ENCODE data around the gene TBRG1. TPM values are rescaled to one million over a fixed set of nuclear protein-coding genes. Genes with fewer than 3 reads are reported as not detected.

TBRG1 gene
- total RNA-seq, 2 experiments from 2014 or later: 30.0 to 34.0 TPM

GRCh38 chr11:124586238-124586860 lies 36.3 kb upstream of the TBRG1 start:
- Histone ChIP-seq H3K9me3 (ENCODE audit: low read length) (no peaks in the 10 kb centered on the region), H3K79me2 (ENCODE audit: insufficient read depth, low read depth, low read length) (no peaks in the 10 kb centered on the region), H2AFZ (ENCODE audit: low read length) (no peak overlapping the region), H3K36me3 (ENCODE audit: insufficient read depth, low read length) (no peaks in the 10 kb centered on the region), H3K4me2 (ENCODE audit: low read length) (no peak overlapping the region), H4K20me1 (ENCODE audit: insufficient read depth, low read length) (no peaks in the 10 kb centered on the region), H3K4me1 (ENCODE audit: insufficient read depth, low read length, poor library complexity, severe bottlenecking) (no peaks in the 10 kb centered on the region), H3K4me3 (ENCODE audit: low read depth, low read length, poor library complexity, severe bottlenecking) (no peak overlapping the region), H3K9me2 (ENCODE audit: insufficient read depth, low read length) (no peaks in the 10 kb centered on the region), H3K27ac (ENCODE audit: low read depth, low read length, poor library complexity, severe bottlenecking) (no peak overlapping the region)
- intact Hi-C loops (cut with micrococcal nuclease; ENCODE audit: unreplicated experiment): loop anchor here (1.0 to 5.0 kb wide), 2 partner anchors 171 to 514 kb away; no protein-coding TSS in a partner anchor
- peak; percentile 56 for DNase-seq (ENCODE audit: low spot score)
- TF ChIP-seq EZH2phosphoT487 (IDR thresholded peaks at IDR 0.05; ENCODE audit: borderline replicate concordance, low read depth, low read length): no peak
- peak; percentile 82 for TF ChIP-seq CTCF (conservative IDR thresholded peaks at IDR 0.05; ENCODE audit: low read length)
- CTCF ChIA-PET (ENCODE audit: unreplicated experiment): no interaction called here
- no TSS peak for BruUV-seq (replicated peaks)
- POLR2A ChIA-PET: interaction anchor here (0.5 kb wide), 1 partner anchor 30 kb away, joined by 3 read pairs; no protein-coding TSS in a partner anchor

- DNase-seq (ENCODE audit: low spot score): no peak
- H3K36me3 ChIP-seq (ENCODE audit: insufficient read depth, low read length): no peaks in the 10 kb centered on the region
- no peaks in the 10 kb centered on the region for H3K9me2 ChIP-seq (ENCODE audit: insufficient read depth, low read length)
- H3K79me2 ChIP-seq (ENCODE audit: insufficient read depth, low read depth, low read length): no peaks in the 10 kb centered on the region
- no peak overlapping the region for H2AFZ ChIP-seq (ENCODE audit: low read length)
- H3K9me3 ChIP-seq (ENCODE audit: low read length): no peaks in the 10 kb centered on the region
- no peak overlapping the region for H3K4me2 ChIP-seq (ENCODE audit: low read length)
- H4K20me1 ChIP-seq (ENCODE audit: insufficient read depth, low read length): no peaks in the 10 kb centered on the region
- TF ChIP-seq EZH2phosphoT487 (IDR thresholded peaks at IDR 0.05; ENCODE audit: borderline replicate concordance, low read depth, low read length) (no peak), CTCF (conservative IDR thresholded peaks at IDR 0.05; ENCODE audit: low read length) (no peak)
- CTCF ChIA-PET (ENCODE audit: unreplicated experiment): no interaction called here
- H3K4me1 ChIP-seq (ENCODE audit: insufficient read depth, low read length, poor library complexity, severe bottlenecking): no peaks in the 10 kb centered on the region
- H3K4me3 ChIP-seq (ENCODE audit: low read depth, low read length, poor library complexity, severe bottlenecking): no peak overlapping the region
- no TSS peak for BruUV-seq (replicated peaks)
- POLR2A ChIA-PET: no interaction called here
- H3K27ac ChIP-seq (ENCODE audit: low read depth, low read length, poor library complexity, severe bottlenecking): no peak overlapping the region
- intact Hi-C loops (cut with micrococcal nuclease; ENCODE audit: unreplicated experiment): no loop called here
Observed at GRCh38 chr11:124591430-124591829, 31.2 kb upstream of the TBRG1 start.

GRCh38 chr11:124592627-124593026 lies 30.0 kb upstream of the TBRG1 start:
- no peak overlapping the region for H3K27ac ChIP-seq (ENCODE audit: low read depth, low read length, poor library complexity, severe bottlenecking)
- no peak for TF ChIP-seq EZH2phosphoT487 (IDR thresholded peaks at IDR 0.05; ENCODE audit: borderline replicate concordance, low read depth, low read length)
- no peak for TF ChIP-seq CTCF (conservative IDR thresholded peaks at IDR 0.05; ENCODE audit: low read length)
- H3K4me1 ChIP-seq (ENCODE audit: insufficient read depth, low read length, poor library complexity, severe bottlenecking): no peaks in the 10 kb centered on the region
- intact Hi-C loops (cut with micrococcal nuclease; ENCODE audit: unreplicated experiment): no loop called here
- no peaks in the 10 kb centered on the region for H3K9me3 ChIP-seq (ENCODE audit: low read length)
- no peaks in the 10 kb centered on the region for H4K20me1 ChIP-seq (ENCODE audit: insufficient read depth, low read length)
- no peaks in the 10 kb centered on the region for H3K36me3 ChIP-seq (ENCODE audit: insufficient read depth, low read length)
- no peak overlapping the region for H3K4me3 ChIP-seq (ENCODE audit: low read depth, low read length, poor library complexity, severe bottlenecking)
- no TSS peak for BruUV-seq (replicated peaks)
- no peaks in the 10 kb centered on the region for H3K9me2 ChIP-seq (ENCODE audit: insufficient read depth, low read length)
- no peaks in the 10 kb centered on the region for H3K79me2 ChIP-seq (ENCODE audit: insufficient read depth, low read depth, low read length)
- POLR2A ChIA-PET: no interaction called here
- DNase-seq (ENCODE audit: low spot score): no peak
- H3K4me2 ChIP-seq (ENCODE audit: low read length): no peak overlapping the region
- no peak overlapping the region for H2AFZ ChIP-seq (ENCODE audit: low read length)
- CTCF ChIA-PET (ENCODE audit: unreplicated experiment): interaction anchor here (0.6 kb wide), 1 partner anchor 247 kb away, joined by 3 read pairs; no protein-coding TSS in a partner anchor
